Measurements from ENCODE around the gene SMLR1. TPM values are rescaled to one million over a fixed set of nuclear protein-coding genes. Genes with fewer than 3 reads are reported as not detected.

The SMLR1 gene
- total and polyA plus RNA-seq, 9 of the 15 experiments (the other 6 are each of a cell fraction or from before 2014, with no cell fraction given) = not detected

DNA sequence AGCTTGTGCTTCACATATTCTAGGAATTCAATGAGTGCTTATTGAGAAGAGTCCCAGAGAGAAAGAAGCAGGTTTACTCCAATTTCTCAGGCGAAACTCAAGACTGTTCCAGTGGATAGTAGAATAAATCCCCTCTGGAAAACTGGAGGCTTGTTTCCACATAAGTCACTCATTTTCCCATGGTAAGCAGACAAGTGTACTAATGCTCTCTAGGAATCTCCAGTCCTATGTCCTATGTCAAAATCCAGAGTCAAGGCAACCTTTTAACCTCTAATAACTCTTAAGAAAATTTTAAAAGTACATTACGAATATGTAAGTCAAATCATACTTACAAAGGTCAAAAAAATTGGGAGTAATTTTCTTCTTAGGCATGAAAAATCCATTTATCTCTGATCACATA, 35.2 kb downstream of the SMLR1 start:
- H3K4me3 ChIP-seq = no peak overlapping the region
- 28% methylated on average over 2 of the region's 2 CpGs for WGBS (ENCODE audit: insufficient coverage, low coverage, missing lambda C conversion rate)
- H3K4me1 ChIP-seq (replicated peaks in 1 of 2; ENCODE audit: control insufficient read depth in 2 of 2, insufficient read depth in 2 of 2, low read length in 2 of 2) = no peaks in the 10 kb centered on the region
- DNase-seq (ENCODE audit: extremely low read depth in 1 of 4, low spot score in 3 of 4) = no peak
- no peaks in the 10 kb centered on the region for H4K20me1 ChIP-seq (replicated peaks; ENCODE audit: control insufficient read depth, insufficient read depth, low read length)
- peaks cover 5% of the 10 kb centered on the region; the same call in 1 of the 3 replicates for H3K36me3 ChIP-seq (ENCODE audit: control insufficient read depth, insufficient read depth, low read length)
- H3K9ac ChIP-seq (ENCODE audit: insufficient read depth in 1 of 2, low read depth in 2 of 2, low read length in 2 of 2) = no peak overlapping the region
- H3K9me1 ChIP-seq (ENCODE audit: control insufficient read depth, insufficient read depth, low read length) = no peaks in the 10 kb centered on the region
- TF ChIP-seq ZNF217 (CRISPR knock-in tag; IDR thresholded peaks at IDR 0.05) (no peak), ZNF586 (CRISPR knock-in tag; conservative IDR thresholded peaks at IDR 0.05) (no peak), CCNT2 (IDR thresholded peaks at IDR 0.05; ENCODE audit: borderline replicate concordance, extremely low read depth, insufficient read length, low read depth, low read length) (no peak), BRD9 (IDR thresholded peaks at IDR 0.05; ENCODE audit: low read depth, partially characterized antibody) (no peak), CBFA2T2 (conservative IDR thresholded peaks at IDR 0.05) (no peak), RBM15 (IDR thresholded peaks at IDR 0.05; ENCODE audit: insufficient read depth, low read length) (no peak)
- TF ChIP-seq, protein P1, sequence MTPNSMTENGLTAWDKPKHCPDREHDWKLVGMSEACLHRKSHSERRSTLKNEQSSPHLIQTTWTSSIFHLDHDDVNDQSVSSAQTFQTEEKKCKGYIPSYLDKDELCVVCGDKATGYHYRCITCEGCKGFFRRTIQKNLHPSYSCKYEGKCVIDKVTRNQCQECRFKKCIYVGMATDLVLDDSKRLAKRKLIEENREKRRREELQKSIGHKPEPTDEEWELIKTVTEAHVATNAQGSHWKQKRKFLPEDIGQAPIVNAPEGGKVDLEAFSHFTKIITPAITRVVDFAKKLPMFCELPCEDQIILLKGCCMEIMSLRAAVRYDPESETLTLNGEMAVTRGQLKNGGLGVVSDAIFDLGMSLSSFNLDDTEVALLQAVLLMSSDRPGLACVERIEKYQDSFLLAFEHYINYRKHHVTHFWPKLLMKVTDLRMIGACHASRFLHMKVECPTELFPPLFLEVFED (CRISPR knock-in tag; conservative IDR thresholded peaks at IDR 0.05) = no peak
- TF ChIP-seq, protein P2, sequence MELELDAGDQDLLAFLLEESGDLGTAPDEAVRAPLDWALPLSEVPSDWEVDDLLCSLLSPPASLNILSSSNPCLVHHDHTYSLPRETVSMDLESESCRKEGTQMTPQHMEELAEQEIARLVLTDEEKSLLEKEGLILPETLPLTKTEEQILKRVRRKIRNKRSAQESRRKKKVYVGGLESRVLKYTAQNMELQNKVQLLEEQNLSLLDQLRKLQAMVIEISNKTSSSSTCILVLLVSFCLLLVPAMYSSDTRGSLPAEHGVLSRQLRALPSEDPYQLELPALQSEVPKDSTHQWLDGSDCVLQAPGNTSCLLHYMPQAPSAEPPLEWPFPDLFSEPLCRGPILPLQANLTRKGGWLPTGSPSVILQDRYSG (tag; conservative IDR thresholded peaks at IDR 0.05; ENCODE audit: low read depth) = no peak
- no peak overlapping the region for H2AFZ ChIP-seq (ENCODE audit: low read depth, low read length)
- POLR2A ChIA-PET = no interaction called here
- no TSS peak for BruUV-seq (replicated peaks)
- H3K27me3 ChIP-seq (ENCODE audit: control insufficient read depth in 2 of 2, insufficient read depth in 2 of 2, low read length in 2 of 2) = no peaks in the 10 kb centered on the region
- no peaks in the 10 kb centered on the region for H3K79me2 ChIP-seq (ENCODE audit: control insufficient read depth, insufficient read depth, low read length)
- no peak for ATAC-seq
- FAIRE-seq = no peak
- H3K27ac ChIP-seq (ENCODE audit: extremely low read depth, low read depth, low read length) = no peak overlapping the region
- no peaks in the 10 kb centered on the region for H3K9me3 ChIP-seq (replicated peaks; ENCODE audit: control insufficient read depth, insufficient read depth, low read depth, low read length)
- CTCF ChIA-PET (ENCODE audit: low intra/inter-chr PET ratio) = no interaction called here
- in situ Hi-C loops (cut with MboI) (no loop called here), intact Hi-C loops (cut with micrococcal nuclease) (no loop called here)
- H3K4me2 ChIP-seq (ENCODE audit: insufficient read depth, low read length) = no peak overlapping the region

All from K562 (cell line).